ENCODE results near the gene GDF10. TPM values are rescaled to one million over a fixed set of nuclear protein-coding genes. Genes with fewer than 3 reads are reported as not detected.

GDF10 gene
- total RNA-seq, 4 donors from 2014 or later = 0.48 to 2.4 (median 0.66) TPM

DNA sequence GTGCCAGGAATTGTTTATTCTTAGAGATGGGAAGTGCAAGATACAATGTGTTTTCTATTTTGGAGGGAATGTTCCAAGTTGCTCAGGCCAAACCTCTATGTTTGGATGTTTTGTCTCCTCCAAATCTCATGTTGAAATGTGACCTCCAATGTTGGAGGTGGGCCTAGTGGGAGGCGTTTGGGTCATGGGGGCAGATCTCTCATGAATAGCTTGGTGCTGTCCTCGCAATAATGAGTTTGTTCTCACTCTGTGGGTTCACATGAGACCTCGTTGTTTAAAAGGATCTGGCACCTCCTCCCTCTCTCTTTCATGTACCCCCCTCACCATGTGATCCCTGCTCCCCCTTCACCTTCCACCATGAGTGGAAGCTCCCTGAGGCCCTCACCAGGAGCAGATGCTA is 8.3 kb upstream of the GDF10 start:
- no peak for DNase-seq (ENCODE audit: low spot score)
- no peak for ATAC-seq (ENCODE audit: low FRiP score)
- TF ChIP-seq, protein P1, sequence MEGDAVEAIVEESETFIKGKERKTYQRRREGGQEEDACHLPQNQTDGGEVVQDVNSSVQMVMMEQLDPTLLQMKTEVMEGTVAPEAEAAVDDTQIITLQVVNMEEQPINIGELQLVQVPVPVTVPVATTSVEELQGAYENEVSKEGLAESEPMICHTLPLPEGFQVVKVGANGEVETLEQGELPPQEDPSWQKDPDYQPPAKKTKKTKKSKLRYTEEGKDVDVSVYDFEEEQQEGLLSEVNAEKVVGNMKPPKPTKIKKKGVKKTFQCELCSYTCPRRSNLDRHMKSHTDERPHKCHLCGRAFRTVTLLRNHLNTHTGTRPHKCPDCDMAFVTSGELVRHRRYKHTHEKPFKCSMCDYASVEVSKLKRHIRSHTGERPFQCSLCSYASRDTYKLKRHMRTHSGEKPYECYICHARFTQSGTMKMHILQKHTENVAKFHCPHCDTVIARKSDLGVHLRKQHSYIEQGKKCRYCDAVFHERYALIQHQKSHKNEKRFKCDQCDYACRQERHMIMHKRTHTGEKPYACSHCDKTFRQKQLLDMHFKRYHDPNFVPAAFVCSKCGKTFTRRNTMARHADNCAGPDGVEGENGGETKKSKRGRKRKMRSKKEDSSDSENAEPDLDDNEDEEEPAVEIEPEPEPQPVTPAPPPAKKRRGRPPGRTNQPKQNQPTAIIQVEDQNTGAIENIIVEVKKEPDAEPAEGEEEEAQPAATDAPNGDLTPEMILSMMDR (IDR thresholded peaks at IDR 0.05) = no peak

DNA sequence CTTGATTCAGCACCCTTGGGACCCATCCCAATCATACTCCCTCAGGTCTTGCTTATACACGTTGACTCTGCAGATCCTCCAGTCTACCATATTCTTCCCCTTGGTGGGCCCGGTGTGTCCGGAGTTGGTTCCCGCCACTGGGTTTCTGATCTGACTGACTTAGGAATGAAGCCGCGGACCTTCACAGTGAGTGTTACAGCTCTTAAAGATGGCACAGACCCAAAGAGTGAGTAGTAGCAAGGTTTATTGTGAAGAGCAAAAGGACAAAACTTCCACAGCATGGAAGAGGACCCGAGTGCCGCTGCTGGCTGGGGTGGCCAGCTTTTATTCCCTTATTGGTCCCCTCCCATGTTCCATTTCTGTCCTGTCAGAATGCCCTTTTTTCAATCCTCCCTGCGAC is 5.9 kb upstream of the GDF10 start:
- ATAC-seq (ENCODE audit: low FRiP score) (no peak), DNase-seq (ENCODE audit: low spot score) (no peak)
- TF ChIP-seq, protein P1 (IDR thresholded peaks at IDR 0.05) = no peak

GRCh38 chr10:47294501-47294900 is 5.5 kb upstream of the GDF10 start:
- no peak for DNase-seq (ENCODE audit: low spot score)
- no peak for ATAC-seq (ENCODE audit: low FRiP score)
- TF ChIP-seq, protein P1 (IDR thresholded peaks at IDR 0.05) = no peak

DNA sequence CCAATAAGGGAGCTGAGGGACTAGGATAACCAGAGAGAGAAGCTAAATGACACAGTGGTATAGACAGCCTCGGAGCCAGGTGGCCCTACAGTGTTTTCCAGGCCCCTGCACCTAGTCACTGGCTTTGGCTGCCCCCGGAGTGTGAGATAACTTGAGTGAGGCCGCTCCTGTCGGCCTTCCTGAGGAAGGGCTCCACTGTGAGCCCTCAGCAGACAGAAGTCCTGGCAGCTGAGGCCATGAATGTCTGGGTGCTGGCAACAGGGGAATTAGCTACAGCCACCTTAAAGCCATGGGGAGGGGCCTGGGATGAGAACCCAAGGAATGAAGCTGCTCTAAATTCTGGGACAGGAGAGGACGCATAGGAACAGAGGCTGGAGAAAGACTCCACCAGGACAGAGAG is 4.6 kb upstream of the GDF10 start:
- no peak for ATAC-seq (ENCODE audit: low FRiP score)
- TF ChIP-seq, protein P1 (IDR thresholded peaks at IDR 0.05) = no peak
- DNase-seq (ENCODE audit: low spot score) = no peak

DNA sequence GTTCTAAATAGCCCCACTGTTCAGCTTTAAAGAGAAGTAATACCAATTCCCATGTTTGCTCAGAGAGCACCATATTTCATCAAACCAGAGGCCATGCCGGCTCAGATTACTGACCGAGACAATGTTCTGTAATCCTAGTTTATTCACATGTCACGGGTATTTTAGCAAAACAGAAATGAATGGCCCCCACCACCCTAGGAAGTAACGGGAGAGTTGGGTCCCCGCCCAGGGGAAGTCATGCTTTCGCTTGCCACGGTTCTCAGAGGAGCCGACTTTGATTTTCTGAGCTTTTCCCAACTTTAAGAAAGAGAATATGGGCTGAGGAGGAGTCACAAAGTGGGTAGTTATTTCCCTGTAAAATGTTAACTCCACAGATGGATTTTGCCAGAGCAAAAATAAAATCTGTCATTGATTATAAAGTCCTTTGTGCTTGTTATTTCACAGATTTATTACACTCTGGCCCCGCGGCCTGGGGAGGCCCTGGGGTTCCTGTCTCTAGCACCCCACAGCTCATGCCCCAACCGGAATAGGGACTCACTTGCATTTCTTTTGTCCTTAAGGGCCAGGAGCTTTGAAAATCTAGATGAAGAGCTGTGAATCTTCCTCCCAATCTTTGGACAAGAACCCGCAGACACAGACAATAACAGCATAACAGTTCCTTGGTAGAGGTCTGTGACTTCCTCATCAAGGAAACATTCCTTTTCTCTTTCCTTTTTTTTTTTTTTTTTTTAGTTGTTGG is 3.7 kb upstream of the GDF10 start:
- ATAC-seq (ENCODE audit: low FRiP score) (no peak), DNase-seq (ENCODE audit: low spot score) (no peak)
- TF ChIP-seq, protein P1 (IDR thresholded peaks at IDR 0.05) = no peak

DNA sequence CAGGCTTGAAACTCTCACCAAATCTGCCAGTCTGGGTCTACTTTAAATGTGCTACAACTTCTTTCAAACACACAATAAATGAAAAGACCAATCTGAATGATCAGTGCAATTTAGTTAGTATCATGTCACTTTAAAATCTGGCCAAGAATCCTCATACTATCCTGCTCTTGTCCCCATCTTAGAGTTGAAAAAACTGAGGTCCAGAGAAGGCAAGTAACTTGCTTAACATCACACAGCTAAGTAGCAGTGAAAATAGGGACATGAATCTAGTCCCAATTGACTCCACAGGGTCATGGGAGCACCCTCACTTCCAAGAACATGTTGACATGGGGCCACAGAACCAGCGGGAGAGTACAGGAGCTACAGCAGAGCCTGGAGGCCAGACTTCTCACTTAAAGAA is 3.1 kb upstream of the GDF10 start:
- no peak for DNase-seq (ENCODE audit: low spot score)
- ATAC-seq (ENCODE audit: low FRiP score) = no peak
- TF ChIP-seq, protein P1 (IDR thresholded peaks at IDR 0.05) = no peak

- ATAC-seq (ENCODE audit: low FRiP score) = no peak
- TF ChIP-seq, protein P1 (IDR thresholded peaks at IDR 0.05) = no peak
- no peak for DNase-seq (ENCODE audit: low spot score)
Measured at GRCh38 chr10:47297866-47298540, 2.0 kb upstream of the GDF10 start.
